22Rv1 (cell line): Measurements from ENCODE around the gene CCK.

ENCODE experiments used
- H3K27ac ChIP-seq: fragments of 450-650 bp; 2 replicates; pipeline ENCODE4 v1.5.1; 2017
- ZFX ChIP-seq: fragments of 450-650 bp; IDR thresholded peaks from 2 replicates; pipeline ENCODE4 v1.6.1; 2017; ENCODE audit warnings: antibody characterized with exemption, borderline replicate concordance
- TF ChIP-seq, protein P1 (sequence below): fragments of 450-650 bp; IDR thresholded peaks from 2 replicates; pipeline ENCODE4 v1.5.1; 2017; ENCODE audit warnings: mild to moderate bottlenecking

CCK gene

GRCh38 chr3:42276141-42277132, 10.5 kb upstream of the CCK start:
- no peak for TF ChIP-seq ZFX
- TF ChIP-seq, protein P1, sequence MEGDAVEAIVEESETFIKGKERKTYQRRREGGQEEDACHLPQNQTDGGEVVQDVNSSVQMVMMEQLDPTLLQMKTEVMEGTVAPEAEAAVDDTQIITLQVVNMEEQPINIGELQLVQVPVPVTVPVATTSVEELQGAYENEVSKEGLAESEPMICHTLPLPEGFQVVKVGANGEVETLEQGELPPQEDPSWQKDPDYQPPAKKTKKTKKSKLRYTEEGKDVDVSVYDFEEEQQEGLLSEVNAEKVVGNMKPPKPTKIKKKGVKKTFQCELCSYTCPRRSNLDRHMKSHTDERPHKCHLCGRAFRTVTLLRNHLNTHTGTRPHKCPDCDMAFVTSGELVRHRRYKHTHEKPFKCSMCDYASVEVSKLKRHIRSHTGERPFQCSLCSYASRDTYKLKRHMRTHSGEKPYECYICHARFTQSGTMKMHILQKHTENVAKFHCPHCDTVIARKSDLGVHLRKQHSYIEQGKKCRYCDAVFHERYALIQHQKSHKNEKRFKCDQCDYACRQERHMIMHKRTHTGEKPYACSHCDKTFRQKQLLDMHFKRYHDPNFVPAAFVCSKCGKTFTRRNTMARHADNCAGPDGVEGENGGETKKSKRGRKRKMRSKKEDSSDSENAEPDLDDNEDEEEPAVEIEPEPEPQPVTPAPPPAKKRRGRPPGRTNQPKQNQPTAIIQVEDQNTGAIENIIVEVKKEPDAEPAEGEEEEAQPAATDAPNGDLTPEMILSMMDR: no peak
- H3K27ac ChIP-seq: no peak overlapping the region

DNA sequence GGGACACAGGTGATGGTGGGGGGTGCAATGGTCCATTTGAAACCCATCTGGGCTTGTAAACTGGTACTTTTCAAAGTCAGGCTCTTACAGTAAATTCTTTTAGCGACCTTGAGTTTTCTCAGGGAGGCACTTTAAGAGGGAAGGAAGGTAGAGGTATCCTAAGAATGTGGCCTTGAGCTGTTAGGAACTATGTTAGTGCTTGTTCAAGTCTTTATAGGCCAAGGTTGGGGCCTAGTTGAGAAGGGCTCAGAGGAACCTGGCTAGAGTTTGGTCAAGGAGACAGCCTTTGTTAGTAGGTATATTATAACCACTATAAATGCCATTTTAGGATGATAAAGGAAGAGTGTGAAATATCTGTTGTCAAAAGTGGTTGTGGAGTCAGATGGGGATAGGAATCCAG, 9.2 kb upstream of the CCK start:
- TF ChIP-seq, protein P1: no peak
- no peak for TF ChIP-seq ZFX
- no peak overlapping the region for H3K27ac ChIP-seq

- TF ChIP-seq, protein P1: no peak
- TF ChIP-seq ZFX: no peak
- no peak overlapping the region for H3K27ac ChIP-seq
Observed at GRCh38 chr3:42274266-42274665, 8.3 kb upstream of the CCK start.

GRCh38 chr3:42273361-42273760, 7.4 kb upstream of the CCK start:
- TF ChIP-seq, protein P1: no peak
- TF ChIP-seq ZFX: no peak
- no peak overlapping the region for H3K27ac ChIP-seq

GRCh38 chr3:42271786-42272185, 5.8 kb upstream of the CCK start:
- TF ChIP-seq ZFX: no peak
- TF ChIP-seq, protein P1: no peak
- no peak overlapping the region for H3K27ac ChIP-seq

- H3K27ac ChIP-seq: no peak overlapping the region
- TF ChIP-seq, protein P1: no peak
- TF ChIP-seq ZFX: no peak
Observed at GRCh38 chr3:42270561-42270960, 4.6 kb upstream of the CCK start.

DNA sequence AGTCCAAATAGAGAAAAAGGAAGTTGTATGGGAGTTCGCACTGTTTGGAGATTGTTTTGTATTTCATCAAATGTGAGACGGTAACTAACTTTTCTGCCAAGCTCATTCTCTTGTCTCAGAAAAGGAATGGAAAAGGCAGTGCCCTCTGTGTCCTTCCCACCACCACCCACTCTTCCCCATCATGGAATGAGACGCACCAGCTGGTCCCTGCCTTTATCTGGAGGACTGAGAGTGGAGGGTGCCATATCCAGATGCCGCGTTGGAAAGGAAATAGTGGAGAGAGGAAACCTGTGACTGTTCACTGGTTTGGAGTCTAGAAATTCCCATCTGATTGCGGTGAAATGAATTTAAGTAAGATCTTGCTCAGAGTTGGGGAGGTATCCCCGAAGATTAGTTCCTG, 3.7 kb upstream of the CCK start:
- no peak overlapping the region for H3K27ac ChIP-seq
- TF ChIP-seq, protein P1: no peak
- TF ChIP-seq ZFX: no peak
